Brain microvascular endothelial cell (primary cell): ENCODE data around the gene ACACB.

Experiments used
- DNase-seq: peaks from one replicate; pipeline ENCODE4 v3.0.0-alpha.2; 2020
- H3K27ac ChIP-seq: fragments of 250-450 bp; sonication (Bioruptor Pico); 2 replicates; pipeline ENCODE4 v1.5.1; 2020; ENCODE audit warnings: mild to moderate bottlenecking, moderate library complexity
- H3K27me3 ChIP-seq: fragments of 250-450 bp; sonication (Bioruptor Pico); replicated peaks from 2 replicates; pipeline ENCODE4 v1.5.1; 2020; ENCODE audit warnings: mild to moderate bottlenecking
- H3K36me3 ChIP-seq: fragments of 250-450 bp; sonication (Bioruptor Pico); replicated peaks from 2 replicates; pipeline ENCODE4 v1.5.1; 2020; ENCODE audit warnings: mild to moderate bottlenecking
- H3K4me3 ChIP-seq: 2 replicates; pipeline ENCODE4 v1.5.1; 2011; ENCODE audit warnings: low read depth, mild to moderate bottlenecking, control low read depth, low read length, moderate library complexity
- in situ Hi-C: cut with HindIII; loops from 2 replicates; pipeline ENCODE4 v1.10.0; 2017; ENCODE audit warnings: low sequenced_read_pairs, low pct_ligation_motif_present
- TF ChIP-seq, protein P1 (sequence below): IDR thresholded peaks from 2 replicates; pipeline ENCODE4 v1.5.1; 2011; ENCODE audit warnings: low read depth, mild to moderate bottlenecking, moderate library complexity, low read length, control low read depth, inconsistent platforms; ENCODE audit errors: missing control alignments

ACACB gene

DNA sequence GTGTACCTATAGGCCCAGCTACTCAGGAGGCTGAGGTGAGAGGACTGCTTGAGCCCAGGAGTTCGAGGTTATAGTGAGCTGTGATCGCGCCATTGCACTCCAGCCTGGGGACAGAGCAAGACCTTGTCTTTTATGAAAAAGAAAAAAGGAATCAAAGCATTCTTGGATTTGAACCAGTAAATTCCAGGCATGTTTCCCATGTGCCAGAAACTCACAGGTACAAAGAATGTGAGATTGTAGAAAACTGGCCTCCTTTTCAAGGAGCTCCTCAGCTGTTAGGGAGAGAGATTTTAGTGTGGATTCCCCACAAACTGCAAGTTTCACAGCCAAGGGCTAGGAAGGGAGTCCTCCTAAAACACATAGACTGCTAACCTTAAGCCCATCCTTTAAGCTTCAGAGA, 97.7 kb downstream of the ACACB start:
- in situ Hi-C loops, result no loop called here
- no peaks in the 10 kb centered on the region for H3K36me3 ChIP-seq
- H3K4me3 ChIP-seq, result no peak overlapping the region
- H3K27me3 ChIP-seq, result no peaks in the 10 kb centered on the region
- DNase-seq, result no peak
- H3K27ac ChIP-seq, result no peak overlapping the region
- TF ChIP-seq, protein P1, sequence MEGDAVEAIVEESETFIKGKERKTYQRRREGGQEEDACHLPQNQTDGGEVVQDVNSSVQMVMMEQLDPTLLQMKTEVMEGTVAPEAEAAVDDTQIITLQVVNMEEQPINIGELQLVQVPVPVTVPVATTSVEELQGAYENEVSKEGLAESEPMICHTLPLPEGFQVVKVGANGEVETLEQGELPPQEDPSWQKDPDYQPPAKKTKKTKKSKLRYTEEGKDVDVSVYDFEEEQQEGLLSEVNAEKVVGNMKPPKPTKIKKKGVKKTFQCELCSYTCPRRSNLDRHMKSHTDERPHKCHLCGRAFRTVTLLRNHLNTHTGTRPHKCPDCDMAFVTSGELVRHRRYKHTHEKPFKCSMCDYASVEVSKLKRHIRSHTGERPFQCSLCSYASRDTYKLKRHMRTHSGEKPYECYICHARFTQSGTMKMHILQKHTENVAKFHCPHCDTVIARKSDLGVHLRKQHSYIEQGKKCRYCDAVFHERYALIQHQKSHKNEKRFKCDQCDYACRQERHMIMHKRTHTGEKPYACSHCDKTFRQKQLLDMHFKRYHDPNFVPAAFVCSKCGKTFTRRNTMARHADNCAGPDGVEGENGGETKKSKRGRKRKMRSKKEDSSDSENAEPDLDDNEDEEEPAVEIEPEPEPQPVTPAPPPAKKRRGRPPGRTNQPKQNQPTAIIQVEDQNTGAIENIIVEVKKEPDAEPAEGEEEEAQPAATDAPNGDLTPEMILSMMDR, result no peak

DNA sequence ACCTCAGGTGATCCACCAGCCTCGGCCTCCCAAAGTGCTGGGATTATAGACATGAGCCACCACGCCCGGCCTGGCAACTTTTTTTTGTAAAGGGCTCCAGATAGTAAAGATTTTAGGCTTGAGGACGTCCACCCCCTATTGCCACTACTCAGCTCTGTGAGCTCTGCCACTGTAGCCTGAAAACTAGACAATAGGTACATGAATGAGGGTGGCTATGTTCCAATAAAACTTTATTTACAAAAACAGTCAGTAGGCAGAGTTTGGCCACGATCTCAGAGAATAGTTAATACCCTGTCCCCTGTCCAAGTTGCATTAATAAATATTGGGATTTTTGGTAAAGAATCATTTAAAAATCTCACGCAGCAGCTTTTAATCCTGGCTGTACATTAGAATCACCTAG, 102.6 kb downstream of the ACACB start:
- no peak overlapping the region for H3K27ac ChIP-seq
- TF ChIP-seq, protein P1, result no peak
- H3K4me3 ChIP-seq, result no peak overlapping the region
- in situ Hi-C loops, result no loop called here
- H3K36me3 ChIP-seq, result no peaks in the 10 kb centered on the region
- no peak for DNase-seq
- H3K27me3 ChIP-seq, result no peaks in the 10 kb centered on the region

- TF ChIP-seq, protein P1, result no peak
- no peaks in the 10 kb centered on the region for H3K27me3 ChIP-seq
- H3K36me3 ChIP-seq, result no peaks in the 10 kb centered on the region
- H3K4me3 ChIP-seq, result no peak overlapping the region
- DNase-seq, result no peak
- H3K27ac ChIP-seq, result no peak overlapping the region
- in situ Hi-C loops, result no loop called here
Measured at GRCh38 chr12:109219938-109220337, 103.6 kb downstream of the ACACB start.

DNA sequence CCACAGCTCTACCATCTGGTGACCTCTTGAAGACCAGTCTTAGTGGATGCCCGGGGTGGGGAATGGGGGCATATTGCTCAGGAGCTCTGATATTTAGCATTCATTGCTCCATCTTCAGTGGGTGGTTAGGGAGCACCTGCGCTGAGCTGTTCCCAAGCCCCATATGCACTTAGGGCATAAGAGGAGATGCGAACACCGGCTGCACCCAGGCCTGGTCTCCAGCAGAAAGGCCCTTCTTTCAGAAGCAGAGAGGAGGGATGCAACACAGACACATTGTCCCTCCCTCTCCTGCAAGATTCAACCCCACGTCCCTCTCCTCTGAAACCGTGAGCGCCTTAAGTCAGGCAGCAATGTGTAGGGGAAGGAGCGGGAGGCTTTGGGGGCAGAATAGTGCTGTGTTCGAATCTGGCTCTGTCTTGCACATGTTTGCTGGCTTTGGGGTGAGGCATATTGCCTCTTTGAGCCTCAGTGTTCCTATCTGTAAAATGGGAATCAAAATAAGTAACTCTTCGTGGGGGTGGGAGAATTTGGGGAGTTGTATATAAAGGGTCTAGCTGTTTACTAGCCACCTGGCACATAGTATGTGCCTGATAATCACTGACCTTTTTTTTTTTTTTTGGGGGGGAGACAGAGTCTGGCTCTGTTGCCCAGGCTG, 105.0 kb downstream of the ACACB start:
- no peak overlapping the region for H3K27ac ChIP-seq
- H3K36me3 ChIP-seq, result no peaks in the 10 kb centered on the region
- TF ChIP-seq, protein P1, result no peak
- in situ Hi-C loops, result no loop called here
- no peaks in the 10 kb centered on the region for H3K27me3 ChIP-seq
- DNase-seq, result no peak
- no peak overlapping the region for H3K4me3 ChIP-seq

DNA sequence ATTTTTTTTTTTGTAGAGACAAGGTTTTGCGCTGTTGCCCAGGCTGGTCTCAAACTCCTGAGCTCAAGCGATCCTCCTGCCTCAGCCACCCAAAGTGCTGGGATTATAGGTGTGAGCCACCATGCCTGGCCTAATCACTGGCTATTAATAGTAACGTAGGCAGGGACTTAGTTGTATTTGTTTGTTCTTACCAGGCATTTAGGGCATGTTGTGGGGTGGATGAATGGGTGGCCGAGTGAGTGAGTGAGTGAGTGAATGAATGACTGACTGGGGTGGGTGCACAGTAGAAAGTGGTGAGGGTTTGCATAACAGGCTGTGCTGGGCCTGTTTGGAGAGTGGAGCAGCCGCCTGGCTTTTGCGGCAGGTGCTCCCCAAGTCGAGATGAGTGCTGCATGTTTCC, 105.7 kb downstream of the ACACB start:
- Histone ChIP-seq H3K36me3 (no peaks in the 10 kb centered on the region), H3K4me3 (no peak overlapping the region), H3K27ac (no peak overlapping the region), H3K27me3 (no peaks in the 10 kb centered on the region)
- TF ChIP-seq, protein P1, result no peak
- in situ Hi-C loops, result no loop called here
- DNase-seq, result no peak

DNA sequence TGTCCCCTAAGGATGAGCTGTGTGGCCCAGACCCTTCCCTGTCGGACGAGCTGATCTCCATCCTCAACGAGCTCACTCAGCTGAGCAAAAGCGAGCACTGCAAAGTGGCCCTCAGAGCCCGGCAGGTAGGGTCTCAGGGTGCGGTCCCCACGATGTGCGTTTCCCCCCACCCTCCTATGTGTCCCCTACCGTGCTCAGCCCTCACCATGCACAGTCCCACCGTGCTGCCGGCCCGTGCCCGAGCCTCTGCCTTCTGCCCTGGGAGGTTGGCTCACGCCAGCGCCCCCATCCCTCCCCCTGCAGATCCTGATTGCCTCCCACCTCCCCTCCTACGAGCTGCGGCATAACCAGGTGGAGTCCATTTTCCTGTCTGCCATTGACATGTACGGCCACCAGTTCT, 106.1 kb downstream of the ACACB start:
- Histone ChIP-seq H3K4me3 (no peak overlapping the region), H3K27me3 (no peaks in the 10 kb centered on the region), H3K36me3 (no peaks in the 10 kb centered on the region), H3K27ac (no peak overlapping the region)
- TF ChIP-seq, protein P1, result no peak
- in situ Hi-C loops, result no loop called here
- no peak for DNase-seq
